IMR-90 (cell line): ENCODE results near the gene IL3RA. TPM values are rescaled to one million over a fixed set of nuclear protein-coding genes. Genes with fewer than 3 reads are reported as not detected.

Experiments
- ATAC-seq: fragments of 200-7000 bp; cut with Tn5 transposase; 2 replicates; pipeline ENCODE4 v1.9.1; 2020; ENCODE audit warnings: low read depth, mild to moderate bottlenecking, moderate library complexity
- BruUV-seq: library from RNA; stranded (reverse); fragments of 400-500 nt; replicated peaks from 2 replicates; lab custom pipeline; 2021; lab: Mats Ljungman, UMichigan
- CTCF ChIA-PET: fragments of 300-600 bp; formaldehyde crosslinking; extraction: SDS; loops from one replicate; lab custom pipeline; 2021; ENCODE audit warnings: antibody characterized with exemption; lab: Yijun Ruan, JAX
- POLR2A ChIA-PET: fragments of 300-600 bp; sonication (Branson Sonifier 250); formaldehyde crosslinking; loops from one replicate; lab custom pipeline; 2022; ENCODE audit warnings: antibody characterized with exemption; ENCODE audit not compliant: unreplicated experiment; lab: Charles Lee
- DNase-seq: peaks from one replicate; pipeline ENCODE4 v3.0.0; 2013
- H2AFZ ChIP-seq: replicated peaks from 2 replicates; pipeline ENCODE3; 2013; ENCODE audit warnings: low read length, mild to moderate bottlenecking; ENCODE audit not compliant: poor library complexity
- H2AK5ac ChIP-seq: 2 replicates; pipeline ENCODE4 v1.6.1; 2013; ENCODE audit warnings: low read depth, low read length, inconsistent platforms
- H2AK9ac ChIP-seq: replicated peaks from 2 replicates; pipeline ENCODE3; 2013; ENCODE audit warnings: mild to moderate bottlenecking, low read depth, low read length, moderate library complexity; ENCODE audit not compliant: poor library complexity
- H2BK120ac ChIP-seq: 2 replicates; pipeline ENCODE4 v1.6.1; 2013; ENCODE audit warnings: low read depth, low read length, inconsistent platforms
- H2BK15ac ChIP-seq: 3 replicates; pipeline ENCODE4 v1.6.1; 2013; ENCODE audit warnings: low read depth, low read length, inconsistent platforms
- H2BK20ac ChIP-seq: 2 replicates; pipeline ENCODE4 v1.6.1; 2013; ENCODE audit warnings: low read depth, mild to moderate bottlenecking, inconsistent platforms, low read length, moderate library complexity
- H2BK5ac ChIP-seq: 2 replicates; pipeline ENCODE4 v1.6.1; 2013; ENCODE audit warnings: mild to moderate bottlenecking, low read depth, low read length, inconsistent platforms; ENCODE audit not compliant: poor library complexity, severe bottlenecking
- H3K14ac ChIP-seq: replicated peaks from 2 replicates; pipeline ENCODE4 v1.6.1; 2013; ENCODE audit warnings: low read depth, low read length, inconsistent platforms
- H3K18ac ChIP-seq: 2 replicates; pipeline ENCODE4 v1.6.1; 2013; ENCODE audit warnings: low read depth, low read length, control low read depth
- H3K23ac ChIP-seq: 2 replicates; pipeline ENCODE4 v1.6.1; 2013; ENCODE audit warnings: low read depth, low read length, inconsistent platforms
- H3K27ac ChIP-seq: 2 replicates; pipeline ENCODE4 v1.5.1; 2013; ENCODE audit warnings: mild to moderate bottlenecking, control low read depth, low read length; ENCODE audit not compliant: insufficient read depth
- H3K27me3 ChIP-seq: 2 replicates; pipeline ENCODE4 v1.6.1; 2013; ENCODE audit warnings: low read length; ENCODE audit not compliant: control insufficient read depth, insufficient read depth
- H3K36me3 ChIP-seq: 2 replicates; pipeline ENCODE4 v1.6.1; 2013; ENCODE audit warnings: low read length, mixed read lengths; ENCODE audit not compliant: control insufficient read depth, insufficient read depth
- H3K4ac ChIP-seq: 2 replicates; pipeline ENCODE4 v1.6.1; 2013; ENCODE audit warnings: low read depth, low read length, inconsistent platforms
- H3K4me1 ChIP-seq: 2 replicates; pipeline ENCODE4 v1.6.1; 2013; ENCODE audit warnings: low read length, mixed read lengths; ENCODE audit not compliant: control insufficient read depth, insufficient read depth
- H3K4me2 ChIP-seq: 2 replicates; pipeline ENCODE4 v1.6.1; 2013; ENCODE audit warnings: low read depth, mild to moderate bottlenecking, control low read depth, low read length, moderate library complexity
- H3K4me3 ChIP-seq: 2 replicates; pipeline ENCODE4 v1.5.1; 2013; ENCODE audit warnings: low read depth, mild to moderate bottlenecking, control low read depth, low read length, moderate library complexity; ENCODE audit not compliant: insufficient read depth
- H3K56ac ChIP-seq: 2 replicates; pipeline ENCODE4 v1.6.1; 2013; ENCODE audit warnings: low read length, inconsistent platforms; ENCODE audit not compliant: insufficient read depth; ENCODE audit errors: extremely low read depth
- H3K79me1 ChIP-seq, 2 experiments: 2 replicates each; pipeline ENCODE4 v1.6.1; 2013; ENCODE audit warnings: low read length in 2 of 2, inconsistent platforms in 1 of 2, low read depth in 1 of 2
- H3K9ac ChIP-seq: 2 replicates; pipeline ENCODE4 v1.6.1; 2013; ENCODE audit warnings: low read depth, low read length, control low read depth
- H3K9me1 ChIP-seq: 2 replicates; pipeline ENCODE4 v1.6.1; 2013; ENCODE audit warnings: low read length, inconsistent platforms; ENCODE audit not compliant: insufficient read depth
- H3K9me3 ChIP-seq: 2 replicates; pipeline ENCODE4 v1.6.1; 2013; ENCODE audit warnings: low read length; ENCODE audit not compliant: control insufficient read depth, insufficient read depth
- H4K20me1 ChIP-seq: 2 replicates; pipeline ENCODE4 v1.6.1; 2013; ENCODE audit warnings: low read length, inconsistent platforms; ENCODE audit not compliant: insufficient read depth
- H4K5ac ChIP-seq: 2 replicates; pipeline ENCODE4 v1.6.1; 2013; ENCODE audit warnings: mild to moderate bottlenecking, low read depth, low read length, control low read depth
- H4K8ac ChIP-seq, 2 experiments: 2 replicates each; pipeline ENCODE4 v1.6.1; 2013; ENCODE audit warnings: low read depth in 2 of 2, low read length in 2 of 2, control low read depth in 1 of 2, inconsistent platforms in 1 of 2
- H4K91ac ChIP-seq: 2 replicates; pipeline ENCODE4 v1.6.1; 2013; ENCODE audit warnings: low read depth, low read length, inconsistent platforms; ENCODE audit not compliant: insufficient read depth
- BHLHE40 ChIP-seq: fragments of 150-350 bp; IDR thresholded peaks from 2 replicates; pipeline ENCODE4 v1.6.1; 2016; ENCODE audit warnings: mild to moderate bottlenecking, low read depth, low read length
- CEBPB ChIP-seq: IDR thresholded peaks from 2 replicates; pipeline ENCODE4 v1.6.1; 2012; ENCODE audit warnings: low read depth, low read length, improper control_type of control experiment
- CHD1 ChIP-seq: IDR thresholded peaks from 2 replicates; pipeline ENCODE4 v1.6.1; 2012; ENCODE audit warnings: low read depth, low read length, improper control_type of control experiment
- CTCF ChIP-seq: conservative IDR thresholded peaks from 2 replicates; pipeline ENCODE4 v1.5.1; 2012; ENCODE audit warnings: mild to moderate bottlenecking, low read depth, low read length, improper control_type of control experiment
- MXI1 ChIP-seq: IDR thresholded peaks from 2 replicates; pipeline ENCODE4 v1.6.1; 2012; ENCODE audit warnings: low read depth, mild to moderate bottlenecking, low read length, moderate library complexity, borderline replicate concordance
- POLR2A ChIP-seq: IDR thresholded peaks from 2 replicates; pipeline ENCODE4 v1.6.1; 2012; ENCODE audit warnings: mild to moderate bottlenecking, low read depth, low read length
- RCOR1 ChIP-seq: IDR thresholded peaks from 2 replicates; pipeline ENCODE4 v1.6.1; 2012; ENCODE audit warnings: mild to moderate bottlenecking, low read length, improper control_type of control experiment; ENCODE audit not compliant: insufficient replicate concordance
- RFX5 ChIP-seq: IDR thresholded peaks from 2 replicates; pipeline ENCODE4 v1.8.0; 2012; ENCODE audit warnings: low read depth, mild to moderate bottlenecking, low read length, moderate library complexity
- SMC3 ChIP-seq: fragments of 150-350 bp; IDR thresholded peaks from 2 replicates; pipeline ENCODE4 v1.6.1; 2016; ENCODE audit warnings: low read depth, mild to moderate bottlenecking, antibody characterized with exemption, low read length, moderate library complexity
- WGBS, 2 experiments: methylation state at CpG; one replicate each; pipeline versions ENCODE4 v1.1.5 to v1.1.7; 2013; ENCODE audit warnings: missing lambda C conversion rate in 2 of 2; ENCODE audit not compliant: insufficient read length in 1 of 2; ENCODE audit errors: extremely low coverage in 2 of 2; 5-methylcytosine and 5-hydroxymethylcytosine counted together
- dilution Hi-C: fragments of 300-500 bp; cut with HindIII; formaldehyde crosslinking; loops from one replicate; pipeline ENCODE4 v1.14.3; 2018; ENCODE audit warnings: low sequenced_read_pairs; ENCODE audit not compliant: unreplicated experiment
- in situ Hi-C: fragments of 300-500 bp; cut with MboI; formaldehyde crosslinking; loops from 3 replicates; pipeline ENCODE4 v1.14.3; 2019; ENCODE audit warnings: low sequenced_read_pairs, inconsistent platforms, mixed read lengths
- intact Hi-C: fragments of 100-400 bp; cut with micrococcal nuclease; formaldehyde crosslinking; loops from 2 replicates; pipeline ENCODE4 v1.10.0; 2022
- polyA plus RNA-seq, 3 experiments: library from polyadenylated mRNA; depleted of rRNA; stranded (reverse); fragments of >200 nt; gene quantifications; 2 replicates each; pipeline ENCODE4 v1.2.3, GENCODE V29; 2012; ENCODE audit warnings: low replicate concordance in 1 of 3
- total RNA-seq: library from RNA; depleted of rRNA; stranded (reverse); fragments of >200 nt; gene quantifications from 2 replicates; pipeline ENCODE4 v1.2.3, GENCODE V29; 2012
- TF ChIP-seq, protein P1 (sequence below): fragments of 150-350 bp; IDR thresholded peaks from 2 replicates; pipeline ENCODE4 v1.6.1; 2016; ENCODE audit warnings: low read depth, mild to moderate bottlenecking, low read length, moderate library complexity, borderline replicate concordance
- TF ChIP-seq, protein P2 (sequence below): fragments of 150-350 bp; IDR thresholded peaks from 2 replicates; pipeline ENCODE4 v1.6.1; 2017; ENCODE audit warnings: mild to moderate bottlenecking, antibody characterized with exemption, low read length, low read depth

Gene IL3RA
- total and polyA plus RNA-seq, 2 of the 4 experiments (the other 2 are of a cell fraction): not detected

- POLR2A ChIA-PET: no interaction called here
- CTCF ChIA-PET: no interaction called here
- Histone ChIP-seq H3K36me3 (peaks cover 39% of the 10 kb centered on the region), H3K23ac (no peak overlapping the region), H2BK15ac (no peak overlapping the region), H3K4me3 (no peak overlapping the region), H2BK120ac (no peak overlapping the region), H3K79me1 (no peaks in the 10 kb centered on the region; a peak in 1 of 4 replicates), H4K20me1 (no peaks in the 10 kb centered on the region; the same call in 1 of the 2 replicates), H3K27me3 (no peaks in the 10 kb centered on the region), H2AK5ac (no peak overlapping the region), H2BK20ac (no peak overlapping the region), H2AK9ac (no peak overlapping the region), H3K4ac (no peak overlapping the region), H2AFZ (no peak overlapping the region), H3K4me1 (no peaks in the 10 kb centered on the region), H4K5ac (no peak overlapping the region), H3K18ac (no peak overlapping the region), H3K14ac (no peak overlapping the region), H4K8ac (no peak overlapping the region), H3K9me1 (0 out of 2 replicates have a peak, but pooled peaks cover 3% of the 10 kb centered on the region), H3K9ac (no peak overlapping the region), H3K9me3 (no peaks in the 10 kb centered on the region), H3K56ac (no peak overlapping the region), H4K91ac (no peak overlapping the region), H3K27ac (no peak overlapping the region), H3K4me2 (no peak overlapping the region), H2BK5ac (no peak overlapping the region)
- 84% methylated on average over 5 of the region's 12 CpGs; no CpG with 5 or more reads in 1 of the 2 experiments for WGBS, 2 experiments
- intact Hi-C loops (no loop called here), in situ Hi-C loops (no loop called here), dilution Hi-C loops (no loop called here)
- TF ChIP-seq MXI1 (no peak), CHD1 (no peak), RCOR1 (no peak), RFX5 (no peak), SMC3 (no peak), CTCF (no peak), POLR2A (no peak), BHLHE40 (no peak), CEBPB (no peak)
- TF ChIP-seq, protein P1, sequence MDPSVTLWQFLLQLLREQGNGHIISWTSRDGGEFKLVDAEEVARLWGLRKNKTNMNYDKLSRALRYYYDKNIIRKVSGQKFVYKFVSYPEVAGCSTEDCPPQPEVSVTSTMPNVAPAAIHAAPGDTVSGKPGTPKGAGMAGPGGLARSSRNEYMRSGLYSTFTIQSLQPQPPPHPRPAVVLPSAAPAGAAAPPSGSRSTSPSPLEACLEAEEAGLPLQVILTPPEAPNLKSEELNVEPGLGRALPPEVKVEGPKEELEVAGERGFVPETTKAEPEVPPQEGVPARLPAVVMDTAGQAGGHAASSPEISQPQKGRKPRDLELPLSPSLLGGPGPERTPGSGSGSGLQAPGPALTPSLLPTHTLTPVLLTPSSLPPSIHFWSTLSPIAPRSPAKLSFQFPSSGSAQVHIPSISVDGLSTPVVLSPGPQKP: no peak
- TF ChIP-seq, protein P2, sequence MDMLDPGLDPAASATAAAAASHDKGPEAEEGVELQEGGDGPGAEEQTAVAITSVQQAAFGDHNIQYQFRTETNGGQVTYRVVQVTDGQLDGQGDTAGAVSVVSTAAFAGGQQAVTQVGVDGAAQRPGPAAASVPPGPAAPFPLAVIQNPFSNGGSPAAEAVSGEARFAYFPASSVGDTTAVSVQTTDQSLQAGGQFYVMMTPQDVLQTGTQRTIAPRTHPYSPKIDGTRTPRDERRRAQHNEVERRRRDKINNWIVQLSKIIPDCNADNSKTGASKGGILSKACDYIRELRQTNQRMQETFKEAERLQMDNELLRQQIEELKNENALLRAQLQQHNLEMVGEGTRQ: no peak
- BruUV-seq: no TSS peak
- no peak for ATAC-seq
- DNase-seq: no peak
These were observed 74.7 kb downstream of the IL3RA start for GRCh38 chrX:1411326-1411725.
